Tibial artery (tissue), 4 donors: ENCODE data around the gene ACSM2A.
"Not testable (repeated sequence)": the region's sequence is repeated elsewhere in the genome, so short reads cannot be mapped to it uniquely, and the experiment has no call there.

ENCODE experiments used
- DNase-seq, 2 donors: peaks; one replicate each; pipeline ENCODE4 v3.0.0-alpha.2; 2019
- H3K27ac ChIP-seq, 2 donors: fragments of 200-600 bp; sonication (generic) in 1 of 2; 1 replicate in 1 of 2; 2 replicates in 1 of 2; pipeline ENCODE4 v1.5.1; 2018 to 2019; ENCODE audit warnings: mild to moderate bottlenecking in 1 of 2
- H3K27me3 ChIP-seq, 2 donors: fragments of 200-600 bp; sonication (generic) in 1 of 2; one replicate each; pipeline versions ENCODE4 v1.5.1 to v1.6.0; 2016 to 2019
- H3K36me3 ChIP-seq, 3 donors: fragments of 200-600 bp; sonication (generic) in 2 of 3; one replicate each; pipeline ENCODE4 v1.5.1; 2016 to 2019; ENCODE audit warnings: mild to moderate bottlenecking in 2 of 3
- H3K4me1 ChIP-seq, 4 donors: fragments of 200-600 bp; sonication (generic) in 2 of 4; 1 replicate in 3 of 4; 2 replicates in 1 of 4; pipeline ENCODE4 v1.5.1; 2016 to 2019
- H3K4me3 ChIP-seq, 2 donors: fragments of 200-600 bp; sonication (generic) in 1 of 2; 1 replicate in 1 of 2; 2 replicates in 1 of 2; pipeline ENCODE4 v1.5.1; 2018 to 2019; ENCODE audit warnings: mild to moderate bottlenecking in 2 of 2
- H3K9me3 ChIP-seq, 3 donors: fragments of 200-600 bp; sonication (generic) in 1 of 3; one replicate each; pipeline ENCODE4 v1.5.1; 2016 to 2019
- intact Hi-C: fragments of 100-400 bp; cut with DNase I; formaldehyde crosslinking; loops from one replicate; pipeline ENCODE4 v1.15.0; 2023; ENCODE audit warnings: low total_unique reads
- TF ChIP-seq, protein P1 (sequence below), 2 experiments: fragments of 200-600 bp in 1 of 2; fragments of 450-650 bp in 1 of 2; IDR thresholded peaks; one replicate each; pipeline ENCODE4 v1.5.1; 2017 to 2019; ENCODE audit warnings: antibody characterized with exemption in 2 of 2, mild to moderate bottlenecking in 1 of 2, moderate library complexity in 1 of 2

ACSM2A gene

DNA sequence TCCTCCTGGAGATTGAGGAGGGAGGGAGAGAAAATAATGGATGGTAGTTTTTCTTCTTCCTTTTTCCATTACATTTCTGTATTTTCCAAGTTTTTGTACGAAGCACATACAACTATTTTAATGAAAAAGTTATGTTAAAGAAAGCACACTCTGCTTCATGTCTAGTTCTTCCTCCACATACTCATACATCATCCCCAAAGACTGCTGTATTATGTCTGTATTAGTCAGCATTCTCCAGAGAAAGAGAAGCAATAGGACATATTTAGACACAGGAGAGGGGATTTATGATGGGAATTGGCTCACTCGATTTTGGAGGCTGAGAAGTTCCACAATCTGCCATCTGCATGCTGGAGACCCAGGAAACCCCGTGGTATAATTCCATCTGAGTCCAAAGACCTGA is 10.1 kb upstream of the ACSM2A start:
- Histone ChIP-seq H3K4me3 (no peak overlapping the region), H3K36me3 (no peaks in the 10 kb centered on the region), H3K27ac (peak overlapping the region; percentile 84 to 86), H3K4me1 (peaks cover 0 to 42% (median 2%) of the 10 kb centered on the region in 4 donors), H3K27me3 (no peaks in the 10 kb centered on the region), H3K9me3 (no peaks in the 10 kb centered on the region)
- no peak for DNase-seq
- intact Hi-C loops: no loop called here
- TF ChIP-seq, protein P1, sequence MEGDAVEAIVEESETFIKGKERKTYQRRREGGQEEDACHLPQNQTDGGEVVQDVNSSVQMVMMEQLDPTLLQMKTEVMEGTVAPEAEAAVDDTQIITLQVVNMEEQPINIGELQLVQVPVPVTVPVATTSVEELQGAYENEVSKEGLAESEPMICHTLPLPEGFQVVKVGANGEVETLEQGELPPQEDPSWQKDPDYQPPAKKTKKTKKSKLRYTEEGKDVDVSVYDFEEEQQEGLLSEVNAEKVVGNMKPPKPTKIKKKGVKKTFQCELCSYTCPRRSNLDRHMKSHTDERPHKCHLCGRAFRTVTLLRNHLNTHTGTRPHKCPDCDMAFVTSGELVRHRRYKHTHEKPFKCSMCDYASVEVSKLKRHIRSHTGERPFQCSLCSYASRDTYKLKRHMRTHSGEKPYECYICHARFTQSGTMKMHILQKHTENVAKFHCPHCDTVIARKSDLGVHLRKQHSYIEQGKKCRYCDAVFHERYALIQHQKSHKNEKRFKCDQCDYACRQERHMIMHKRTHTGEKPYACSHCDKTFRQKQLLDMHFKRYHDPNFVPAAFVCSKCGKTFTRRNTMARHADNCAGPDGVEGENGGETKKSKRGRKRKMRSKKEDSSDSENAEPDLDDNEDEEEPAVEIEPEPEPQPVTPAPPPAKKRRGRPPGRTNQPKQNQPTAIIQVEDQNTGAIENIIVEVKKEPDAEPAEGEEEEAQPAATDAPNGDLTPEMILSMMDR (IDR thresholded peaks at IDR 0.05): no peak

DNA sequence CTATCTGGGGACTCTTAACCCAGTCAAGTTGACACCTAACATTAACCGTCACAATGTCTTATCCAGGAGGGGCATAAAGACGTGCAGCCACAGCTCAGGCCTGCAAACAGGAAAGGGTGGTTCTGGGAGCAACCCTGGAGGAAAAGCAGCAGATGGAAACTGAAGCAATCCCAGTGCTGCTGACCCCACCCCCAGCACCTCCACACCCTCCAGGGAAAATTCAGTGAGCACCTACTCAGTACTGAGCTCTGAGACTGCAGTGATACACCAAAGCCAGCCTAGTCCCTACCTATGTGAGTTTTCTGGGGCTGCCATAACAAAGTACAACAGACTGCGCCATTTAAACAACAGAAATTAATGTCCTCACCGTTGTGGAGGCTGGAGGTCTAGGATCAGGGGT is 9.5 kb upstream of the ACSM2A start:
- Histone ChIP-seq H3K4me1 (peaks cover 0 to 39% (median 2%) of the 10 kb centered on the region in 4 donors), H3K27ac (peak overlapping the region; percentile 84 to 86)
- H3K36me3 ChIP-seq, DNase-seq, H3K27me3 ChIP-seq, H3K9me3 ChIP-seq, intact Hi-C loops, H3K4me3 ChIP-seq: not testable (repeated sequence)

DNA sequence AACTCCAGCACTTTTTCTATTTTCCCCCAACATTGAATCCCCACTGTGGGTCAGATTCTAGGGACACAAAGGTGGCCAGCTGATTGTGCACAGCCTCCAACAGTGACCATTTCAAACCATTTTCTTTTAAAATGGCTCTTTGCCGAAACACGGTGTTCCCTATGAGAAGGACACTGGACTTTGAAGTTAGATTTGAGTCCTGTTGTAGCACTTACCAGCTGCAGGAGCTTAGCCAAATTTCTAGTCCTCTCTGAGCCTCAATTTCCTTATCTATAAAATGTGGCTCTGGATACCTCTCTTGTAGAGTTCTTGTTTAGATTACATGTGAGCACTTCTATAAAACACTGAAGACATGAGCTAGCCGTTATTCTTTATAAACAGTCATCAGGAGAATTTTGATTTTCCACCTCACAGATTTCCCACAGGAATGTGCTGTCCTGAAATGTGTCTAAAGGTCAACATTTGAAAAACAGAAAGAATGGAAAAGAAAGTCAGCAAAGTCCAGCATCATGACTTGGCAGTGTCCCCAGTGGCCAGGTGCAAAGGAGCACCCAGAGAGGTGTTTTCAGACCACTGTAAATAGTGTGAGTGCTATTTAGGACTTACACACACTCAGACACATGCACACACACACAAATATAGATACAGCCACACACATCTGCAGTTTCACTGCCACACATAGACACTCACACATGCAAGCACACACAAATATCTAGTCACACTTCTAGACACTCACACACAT is 4.5 kb upstream of the ACSM2A start:
- H3K4me3 ChIP-seq, H3K27ac ChIP-seq, H3K27me3 ChIP-seq, H3K4me1 ChIP-seq, DNase-seq, H3K9me3 ChIP-seq, H3K36me3 ChIP-seq, intact Hi-C loops: not testable (repeated sequence)

DNA sequence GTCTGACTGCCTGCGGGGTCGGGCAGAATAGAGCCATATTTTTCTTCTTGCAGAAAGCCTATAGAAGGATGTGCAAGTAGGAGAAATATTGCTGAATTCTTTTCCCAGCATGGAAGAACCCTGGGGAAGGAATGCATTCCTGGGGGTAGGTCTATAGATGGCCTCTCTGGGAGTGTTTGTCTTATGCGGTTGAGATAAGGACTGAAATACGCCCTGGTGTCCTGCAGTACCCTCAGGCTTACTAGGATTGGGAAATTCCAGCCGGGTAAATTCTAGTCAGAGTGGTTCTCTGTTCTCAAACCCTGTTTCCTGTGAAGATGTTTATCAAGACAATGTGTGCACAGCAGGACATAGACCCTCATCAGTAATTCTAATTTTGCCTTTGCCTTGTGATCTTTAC is 2.3 kb downstream of the ACSM2A start:
- H3K36me3 ChIP-seq, H3K4me3 ChIP-seq, H3K4me1 ChIP-seq, H3K9me3 ChIP-seq, intact Hi-C loops, H3K27ac ChIP-seq, H3K27me3 ChIP-seq, DNase-seq: not testable (repeated sequence)

DNA sequence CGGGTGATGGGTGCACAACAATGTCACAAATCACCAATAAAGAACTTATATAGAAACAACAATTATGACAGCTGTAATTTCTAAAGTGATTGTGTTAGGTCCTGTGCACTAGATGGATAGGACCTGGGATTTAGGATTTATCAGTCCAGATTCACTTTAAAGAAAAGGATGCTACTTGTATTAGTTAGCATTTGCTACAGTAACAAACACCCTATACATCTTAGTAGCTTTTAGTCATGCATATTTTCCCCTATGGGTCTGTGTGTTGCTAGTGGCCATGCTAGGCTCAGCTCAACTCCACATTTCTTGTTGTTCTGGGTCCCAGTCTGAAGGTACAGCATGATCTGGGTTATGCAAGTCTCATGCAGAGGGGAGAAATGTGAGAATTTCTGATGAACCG is 7.9 kb downstream of the ACSM2A start:
- H3K4me3 ChIP-seq, H3K9me3 ChIP-seq, H3K36me3 ChIP-seq, H3K27me3 ChIP-seq, intact Hi-C loops, DNase-seq, H3K4me1 ChIP-seq, H3K27ac ChIP-seq: not testable (repeated sequence)

DNA sequence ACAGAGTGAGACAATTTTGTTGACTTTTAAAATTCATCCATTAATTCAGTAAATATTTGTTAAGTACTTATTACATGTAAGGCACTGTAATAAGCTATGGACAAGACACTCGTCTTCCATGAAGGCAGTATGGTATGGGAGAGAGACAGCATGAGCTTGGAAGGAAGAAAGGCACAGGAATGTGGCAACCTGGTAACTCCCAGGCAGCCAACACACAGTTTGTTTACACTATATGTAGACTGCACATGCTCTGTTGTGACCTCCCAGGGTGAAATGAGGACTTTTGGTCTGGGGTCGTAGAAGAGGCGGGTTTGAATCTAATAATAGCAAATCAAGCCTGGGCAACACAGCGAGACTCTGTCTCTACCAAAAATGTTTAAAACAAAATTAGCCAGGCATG is 9.0 kb downstream of the ACSM2A start:
- H3K27ac ChIP-seq, H3K27me3 ChIP-seq, intact Hi-C loops, H3K9me3 ChIP-seq, H3K4me1 ChIP-seq, H3K36me3 ChIP-seq, H3K4me3 ChIP-seq, DNase-seq: not testable (repeated sequence)

DNA sequence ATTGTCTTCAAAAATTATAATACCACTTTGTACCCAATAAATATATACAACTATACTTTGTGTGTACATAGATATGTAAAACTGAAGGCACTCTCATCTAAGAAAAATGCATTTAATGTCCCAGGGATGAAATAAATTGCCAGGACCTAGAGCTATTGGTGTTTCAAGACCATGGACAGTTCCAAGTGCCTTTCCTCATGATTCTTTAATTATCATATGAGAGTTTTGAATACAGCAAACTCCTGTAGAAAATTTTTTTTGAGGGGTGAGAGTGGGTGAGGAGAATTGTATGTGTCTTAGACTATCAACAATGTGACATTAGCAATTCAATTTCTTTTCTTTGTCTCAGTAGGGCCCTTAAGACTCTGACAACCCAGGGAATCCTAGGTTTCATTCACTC is 17.6 kb downstream of the ACSM2A start:
- H3K4me3 ChIP-seq, H3K27me3 ChIP-seq, H3K27ac ChIP-seq, H3K36me3 ChIP-seq, H3K4me1 ChIP-seq, DNase-seq, H3K9me3 ChIP-seq, intact Hi-C loops: not testable (repeated sequence)

DNA sequence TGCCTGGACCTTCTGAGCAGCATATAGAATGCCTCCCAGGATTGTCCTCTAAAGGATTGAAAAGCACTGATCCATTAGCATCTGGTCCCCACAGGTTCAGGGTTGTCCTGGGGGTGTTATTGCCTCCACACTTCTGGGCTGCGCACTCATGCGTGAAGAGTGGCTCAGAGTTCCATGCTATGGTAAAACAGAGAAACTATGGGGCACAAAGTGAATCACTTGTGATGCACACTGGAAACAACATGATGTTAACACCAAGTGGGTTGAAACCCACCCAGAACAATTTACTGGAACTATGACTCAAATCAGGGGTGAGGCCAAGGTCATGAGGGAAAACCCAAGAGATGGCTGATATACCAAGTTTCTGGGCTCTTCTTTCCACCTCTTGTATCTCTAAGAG is 18.6 kb downstream of the ACSM2A start:
- H3K4me1 ChIP-seq, H3K36me3 ChIP-seq, H3K9me3 ChIP-seq, H3K4me3 ChIP-seq, DNase-seq, H3K27me3 ChIP-seq, intact Hi-C loops, H3K27ac ChIP-seq: not testable (repeated sequence)

DNA sequence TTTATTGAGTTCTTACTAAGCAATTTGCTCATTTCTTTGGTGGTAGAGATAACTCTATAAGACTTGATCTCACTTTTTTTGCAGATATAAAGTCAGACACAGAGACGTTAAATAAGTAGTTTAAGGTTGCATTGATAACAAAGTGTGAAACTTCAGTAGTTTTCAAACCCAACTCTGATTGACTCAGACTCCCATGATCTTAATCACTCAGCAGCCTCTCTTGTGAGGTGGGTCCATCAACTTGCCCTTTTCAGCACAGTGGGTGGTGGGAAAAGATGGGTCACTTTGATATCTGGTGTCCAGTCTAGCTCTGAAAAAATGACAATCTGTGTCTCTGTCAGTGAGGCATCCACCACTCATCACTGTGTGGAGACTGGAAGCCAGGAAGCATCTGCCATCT is 19.4 kb downstream of the ACSM2A start:
- H3K27ac ChIP-seq, H3K36me3 ChIP-seq, DNase-seq, intact Hi-C loops, H3K27me3 ChIP-seq, H3K9me3 ChIP-seq, H3K4me3 ChIP-seq, H3K4me1 ChIP-seq: not testable (repeated sequence)

DNA sequence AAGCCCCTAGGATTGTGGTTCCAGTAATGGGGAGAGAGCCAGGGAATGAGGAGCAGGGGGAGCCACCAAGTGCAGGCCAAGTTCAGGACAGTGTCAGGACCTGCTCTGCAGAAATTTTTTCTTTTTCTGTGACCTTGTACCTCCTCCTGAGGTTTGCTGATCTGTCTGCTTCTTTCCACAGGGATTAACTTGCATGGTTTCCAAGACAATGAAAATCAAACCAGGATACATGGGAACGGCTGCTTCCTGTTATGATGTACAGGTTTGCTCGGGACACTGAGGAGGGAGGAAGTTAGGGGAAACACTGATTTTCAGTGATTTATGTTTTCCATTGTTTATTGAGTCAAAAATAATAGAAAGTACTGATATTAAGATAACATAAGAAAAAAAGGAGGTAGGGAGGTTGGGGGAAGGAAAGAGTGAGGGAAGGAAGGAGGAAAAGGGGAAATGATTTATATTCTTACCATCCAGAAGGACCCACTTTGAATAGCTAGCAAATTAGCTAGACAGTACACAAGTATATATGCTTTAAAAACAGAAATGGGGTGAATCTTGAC is 25.9 kb downstream of the ACSM2A start:
- H3K4me1 ChIP-seq, H3K9me3 ChIP-seq, H3K4me3 ChIP-seq, intact Hi-C loops, H3K27me3 ChIP-seq, H3K36me3 ChIP-seq, DNase-seq, H3K27ac ChIP-seq: not testable (repeated sequence)

DNA sequence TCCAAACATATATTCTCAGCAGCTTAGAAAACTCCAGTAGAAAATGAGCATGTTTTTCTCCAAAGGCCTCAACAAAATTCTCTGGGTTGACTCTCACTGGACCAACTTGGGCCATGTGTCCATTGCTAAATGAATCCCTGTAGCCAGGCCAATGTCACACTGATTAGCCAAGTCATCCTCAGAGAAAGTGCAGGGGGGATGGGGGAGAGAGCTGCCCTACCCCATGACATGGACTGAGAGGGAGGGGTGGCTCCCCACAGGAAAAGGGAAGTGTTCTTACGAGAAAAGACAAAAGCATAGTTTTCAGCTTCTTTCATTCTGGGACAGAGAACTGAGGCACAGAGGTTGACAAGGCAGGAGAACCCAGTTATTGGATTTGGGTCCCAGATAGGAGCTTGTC is 32.7 kb downstream of the ACSM2A start:
- peak in 1 of 2 donors; percentile 25 for DNase-seq
- H3K9me3 ChIP-seq, H3K4me3 ChIP-seq, H3K36me3 ChIP-seq, H3K4me1 ChIP-seq, intact Hi-C loops, H3K27me3 ChIP-seq, H3K27ac ChIP-seq: not testable (repeated sequence)
